ENCODE data around the gene FHIT. TPM values are rescaled to one million over a fixed set of nuclear protein-coding genes. Genes with fewer than 3 reads are reported as not detected.
"Not testable (repeated sequence)": the region's sequence is repeated elsewhere in the genome, so short reads cannot be mapped to it uniquely, and the experiment has no call there.

FHIT gene
- total RNA-seq, 2 donors from 2014 or later = 2.9 to 12.2 TPM

- Mint-ChIP-seq H3K27ac (no peak overlapping the region), H3K4me3 (no peak overlapping the region), H3K27me3 (no peaks in the 10 kb centered on the region), H3K36me3 (ENCODE audit: low read depth) (no peaks in the 10 kb centered on the region), H3K9me3 (peaks cover 4% of the 10 kb centered on the region), H3K4me1 (no peaks in the 10 kb centered on the region)
- no peak for ATAC-seq (replicated peaks)
Measured at GRCh38 chr3:60675424-60675823, 575.8 kb downstream of the FHIT start.

DNA sequence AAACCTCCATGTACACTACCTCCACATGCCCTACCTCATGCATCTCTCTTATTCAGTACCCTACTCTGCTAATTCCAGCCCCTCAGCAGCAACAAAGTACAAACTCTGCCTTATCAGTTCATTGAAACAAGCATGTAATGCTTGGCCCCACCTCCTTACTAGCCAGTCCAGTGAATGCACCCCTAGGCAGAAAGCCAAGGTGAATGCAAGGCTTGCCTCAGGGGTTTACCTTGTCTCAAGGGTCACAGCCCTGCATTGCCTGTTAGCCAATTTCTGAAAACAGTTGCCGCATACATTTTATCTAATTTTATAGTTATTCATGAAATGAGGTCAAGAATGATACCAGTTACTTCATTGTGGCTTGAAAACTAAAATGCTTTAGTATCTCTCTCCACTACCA lies 576.4 kb downstream of the FHIT start:
- no peaks in the 10 kb centered on the region for H3K4me1 Mint-ChIP-seq
- peaks cover 4% of the 10 kb centered on the region for H3K9me3 Mint-ChIP-seq
- ATAC-seq (replicated peaks) = no peak
- no peaks in the 10 kb centered on the region for H3K36me3 Mint-ChIP-seq (ENCODE audit: low read depth)
- H3K27me3 Mint-ChIP-seq = no peaks in the 10 kb centered on the region
- H3K27ac Mint-ChIP-seq = no peak overlapping the region
- no peak overlapping the region for H3K4me3 Mint-ChIP-seq

GRCh38 chr3:60673123-60673522 lies 578.1 kb downstream of the FHIT start:
- Mint-ChIP-seq H3K4me1 (no peaks in the 10 kb centered on the region), H3K27ac (no peak overlapping the region), H3K9me3 (peaks cover 13% of the 10 kb centered on the region), H3K27me3 (no peaks in the 10 kb centered on the region), H3K36me3 (ENCODE audit: low read depth) (no peaks in the 10 kb centered on the region), H3K4me3 (no peak overlapping the region)
- no peak for ATAC-seq (replicated peaks)

- H3K36me3 Mint-ChIP-seq (ENCODE audit: low read depth); H3K27ac Mint-ChIP-seq; H3K27me3 Mint-ChIP-seq; ATAC-seq (replicated peaks); H3K4me1 Mint-ChIP-seq; H3K4me3 Mint-ChIP-seq: not testable (repeated sequence)
- H3K9me3 Mint-ChIP-seq = peaks cover 13% of the 10 kb centered on the region
Measured at GRCh38 chr3:60672337-60672736, 578.9 kb downstream of the FHIT start.

DNA sequence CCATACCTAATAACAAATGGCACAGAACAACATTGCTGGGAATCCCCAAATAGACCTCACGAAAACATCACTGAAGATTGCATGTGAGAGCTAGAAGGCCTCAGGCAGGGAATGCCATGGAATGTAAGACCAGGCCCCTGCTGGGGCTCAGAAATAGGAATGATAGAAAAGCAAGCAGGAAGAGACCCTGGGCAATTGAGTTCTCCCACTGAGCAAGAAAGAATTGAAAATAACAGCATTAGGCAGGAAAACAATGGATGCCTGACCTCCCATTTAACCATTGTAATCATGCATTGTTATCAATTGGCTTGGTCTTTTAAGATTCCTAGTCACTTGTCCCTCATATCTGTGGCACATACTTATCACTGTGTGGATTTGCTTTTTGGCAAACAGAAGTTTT lies 581.6 kb downstream of the FHIT start:
- ATAC-seq (replicated peaks) = no peak
- H3K4me1 Mint-ChIP-seq = no peaks in the 10 kb centered on the region
- no peaks in the 10 kb centered on the region for H3K27me3 Mint-ChIP-seq
- H3K4me3 Mint-ChIP-seq = no peak overlapping the region
- no peaks in the 10 kb centered on the region for H3K36me3 Mint-ChIP-seq (ENCODE audit: low read depth)
- H3K27ac Mint-ChIP-seq = no peak overlapping the region
- peaks cover 18% of the 10 kb centered on the region for H3K9me3 Mint-ChIP-seq

DNA sequence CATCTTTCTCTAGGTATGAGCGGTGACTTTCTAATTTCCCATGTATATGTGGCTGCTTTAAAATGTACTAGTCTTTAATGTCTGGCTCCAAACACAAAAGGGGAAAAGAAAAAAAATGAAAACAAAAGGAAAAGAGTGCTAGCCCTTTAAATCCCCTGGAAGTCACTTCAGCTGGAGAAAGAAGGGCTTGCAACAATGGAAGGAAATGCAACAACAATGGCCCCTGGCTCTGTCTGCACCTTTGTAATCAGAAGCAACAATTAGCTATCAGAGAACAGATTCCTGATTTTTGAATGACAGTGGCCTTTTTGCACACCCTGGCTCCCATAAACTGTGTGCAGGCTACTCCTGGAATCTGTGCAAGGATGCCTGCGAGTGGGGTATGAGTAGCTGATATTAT lies 591.2 kb downstream of the FHIT start:
- Mint-ChIP-seq H3K36me3 (ENCODE audit: low read depth) (no peaks in the 10 kb centered on the region), H3K4me3 (no peak overlapping the region), H3K27ac (no peak overlapping the region), H3K27me3 (no peaks in the 10 kb centered on the region), H3K4me1 (no peaks in the 10 kb centered on the region), H3K9me3 (peaks cover 13% of the 10 kb centered on the region)
- ATAC-seq (replicated peaks) = no peak

DNA sequence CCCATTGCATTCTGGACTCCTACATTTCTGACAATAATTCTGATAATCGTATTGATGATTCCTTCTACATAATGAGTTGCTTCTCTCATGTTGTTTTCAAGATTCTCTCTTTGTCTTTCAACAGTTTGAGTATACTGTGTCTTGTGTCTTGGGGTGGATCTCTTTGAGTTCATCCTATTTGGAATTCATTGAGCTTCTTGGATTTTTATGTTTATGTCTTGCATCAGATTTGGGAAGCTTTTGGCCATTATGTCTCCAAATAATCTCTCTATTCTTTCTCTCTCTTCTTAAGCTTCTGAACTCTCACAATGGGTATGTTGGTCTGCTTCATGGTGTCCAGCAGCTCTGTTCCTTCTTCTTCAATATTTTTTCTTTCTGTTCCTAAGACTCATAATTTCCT lies 592.2 kb downstream of the FHIT start:
- Mint-ChIP-seq H3K36me3 (ENCODE audit: low read depth) (no peaks in the 10 kb centered on the region), H3K27ac (no peak overlapping the region), H3K4me1 (no peaks in the 10 kb centered on the region), H3K4me3 (no peak overlapping the region), H3K27me3 (no peaks in the 10 kb centered on the region), H3K9me3 (peaks cover 11% of the 10 kb centered on the region)
- no peak for ATAC-seq (replicated peaks)

DNA sequence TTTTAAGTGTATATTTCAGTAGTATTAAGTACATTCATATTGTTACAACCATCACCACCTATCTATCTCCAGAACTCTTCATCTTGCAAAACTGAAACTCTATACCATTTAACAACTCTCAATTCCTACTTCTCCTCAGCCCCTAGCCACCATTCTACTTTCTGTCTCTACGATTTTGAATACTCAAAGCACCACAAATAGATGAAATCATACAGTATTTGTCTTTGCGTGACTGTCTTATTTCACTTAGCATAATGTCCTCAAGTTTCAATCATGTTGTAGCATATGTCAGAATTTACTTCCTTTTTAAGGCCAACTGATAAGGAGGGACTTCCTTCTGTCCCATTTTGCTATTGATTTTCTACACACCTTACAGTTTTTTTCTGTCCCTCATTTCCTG lies 593.3 kb downstream of the FHIT start:
- no peaks in the 10 kb centered on the region for H3K4me1 Mint-ChIP-seq
- peaks cover 11% of the 10 kb centered on the region for H3K9me3 Mint-ChIP-seq
- ATAC-seq (replicated peaks) = no peak
- no peak overlapping the region for H3K27ac Mint-ChIP-seq
- H3K27me3 Mint-ChIP-seq = no peaks in the 10 kb centered on the region
- no peak overlapping the region for H3K4me3 Mint-ChIP-seq
- H3K36me3 Mint-ChIP-seq (ENCODE audit: low read depth) = no peaks in the 10 kb centered on the region

GRCh38 chr3:60652829-60653228 lies 598.4 kb downstream of the FHIT start:
- Mint-ChIP-seq H3K27ac (no peak overlapping the region), H3K4me1 (no peaks in the 10 kb centered on the region)

DNA sequence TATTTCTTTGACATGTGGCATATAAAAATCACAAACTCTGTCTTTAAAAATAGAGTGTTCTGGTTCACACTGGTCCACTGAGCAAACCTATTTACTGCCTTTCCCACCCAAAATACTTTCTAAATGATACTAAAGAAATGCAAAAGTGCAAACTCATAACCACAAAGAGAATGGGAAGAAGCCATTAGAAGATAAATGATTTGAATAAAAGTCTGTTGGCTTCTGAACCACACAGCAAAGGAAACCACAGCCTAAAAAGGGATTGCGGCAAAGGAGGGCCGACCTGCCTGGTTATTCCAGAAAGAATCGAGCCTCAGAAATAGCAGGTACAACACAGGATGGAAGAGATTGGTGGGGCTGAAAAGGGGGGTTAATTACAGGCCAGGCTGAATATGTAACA lies 599.5 kb downstream of the FHIT start:
- ATAC-seq (replicated peaks) = no peak
- no peaks in the 10 kb centered on the region for H3K9me3 Mint-ChIP-seq
- H3K4me1 Mint-ChIP-seq = no peaks in the 10 kb centered on the region
- H3K4me3 Mint-ChIP-seq = no peak overlapping the region
- H3K36me3 Mint-ChIP-seq (ENCODE audit: low read depth) = no peaks in the 10 kb centered on the region
- H3K27ac Mint-ChIP-seq = no peak overlapping the region
- no peaks in the 10 kb centered on the region for H3K27me3 Mint-ChIP-seq

More at GRCh38 chr3:60652829-60653228, 598.4 kb downstream of the FHIT start:
- H3K27me3 Mint-ChIP-seq = no peaks in the 10 kb centered on the region
- ATAC-seq (replicated peaks) = no peak
- no peak overlapping the region for H3K4me3 Mint-ChIP-seq
- no peaks in the 10 kb centered on the region for H3K36me3 Mint-ChIP-seq (ENCODE audit: low read depth)
- no peaks in the 10 kb centered on the region for H3K9me3 Mint-ChIP-seq

DNA sequence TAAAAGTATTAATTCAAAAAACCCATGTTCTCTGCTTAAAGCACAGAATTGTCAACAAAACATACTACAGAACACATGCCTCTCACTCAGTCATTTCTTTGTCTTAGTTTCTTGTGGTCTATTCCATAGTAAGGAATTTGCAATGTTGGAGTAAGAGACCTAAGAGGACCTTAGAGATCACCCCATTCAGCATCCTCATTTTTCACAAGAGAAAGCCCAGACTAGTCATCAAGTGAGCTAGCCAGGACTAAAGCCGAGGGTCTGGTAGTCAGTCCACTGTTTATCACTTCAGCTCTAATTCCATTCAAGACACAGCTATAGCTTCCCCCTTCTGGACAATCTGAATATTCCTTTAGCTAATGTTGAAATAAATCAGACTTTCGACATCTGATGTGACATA lies 601.1 kb downstream of the FHIT start:
- Mint-ChIP-seq H3K27me3 (no peaks in the 10 kb centered on the region), H3K4me3 (no peak overlapping the region), H3K27ac (no peak overlapping the region), H3K9me3 (no peaks in the 10 kb centered on the region), H3K4me1 (no peaks in the 10 kb centered on the region), H3K36me3 (ENCODE audit: low read depth) (no peaks in the 10 kb centered on the region)
- ATAC-seq (replicated peaks) = no peak

DNA sequence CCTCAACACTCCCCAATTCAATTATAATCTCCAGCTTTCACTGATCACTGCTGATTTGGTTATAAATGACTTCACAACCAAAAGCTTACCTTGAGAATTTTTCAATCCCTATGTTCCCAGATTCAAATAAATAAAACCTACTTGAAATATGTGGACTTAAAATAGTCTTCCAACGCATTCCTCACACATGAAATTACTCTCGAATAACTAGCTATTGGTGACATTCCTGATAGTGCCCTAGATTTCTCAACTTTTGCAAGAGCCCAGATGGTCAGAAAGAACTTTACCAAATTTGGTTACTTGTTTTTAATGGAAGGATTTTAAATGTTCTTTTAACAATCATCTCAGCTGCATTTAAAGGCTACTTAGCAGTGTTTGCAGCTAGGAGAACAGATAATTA lies 605.5 kb downstream of the FHIT start:
- H3K36me3 Mint-ChIP-seq (ENCODE audit: low read depth) = no peaks in the 10 kb centered on the region
- no peaks in the 10 kb centered on the region for H3K27me3 Mint-ChIP-seq
- no peak overlapping the region for H3K4me3 Mint-ChIP-seq
- no peaks in the 10 kb centered on the region for H3K4me1 Mint-ChIP-seq
- H3K9me3 Mint-ChIP-seq = no peaks in the 10 kb centered on the region
- no peak overlapping the region for H3K27ac Mint-ChIP-seq
- no peak for ATAC-seq (replicated peaks)

- Mint-ChIP-seq H3K36me3 (ENCODE audit: low read depth) (no peaks in the 10 kb centered on the region), H3K4me1 (no peaks in the 10 kb centered on the region), H3K9me3 (no peaks in the 10 kb centered on the region), H3K27ac (no peak overlapping the region), H3K27me3 (no peaks in the 10 kb centered on the region), H3K4me3 (no peak overlapping the region)
- no peak for ATAC-seq (replicated peaks)
Measured at GRCh38 chr3:60643831-60644230, 607.4 kb downstream of the FHIT start.

DNA sequence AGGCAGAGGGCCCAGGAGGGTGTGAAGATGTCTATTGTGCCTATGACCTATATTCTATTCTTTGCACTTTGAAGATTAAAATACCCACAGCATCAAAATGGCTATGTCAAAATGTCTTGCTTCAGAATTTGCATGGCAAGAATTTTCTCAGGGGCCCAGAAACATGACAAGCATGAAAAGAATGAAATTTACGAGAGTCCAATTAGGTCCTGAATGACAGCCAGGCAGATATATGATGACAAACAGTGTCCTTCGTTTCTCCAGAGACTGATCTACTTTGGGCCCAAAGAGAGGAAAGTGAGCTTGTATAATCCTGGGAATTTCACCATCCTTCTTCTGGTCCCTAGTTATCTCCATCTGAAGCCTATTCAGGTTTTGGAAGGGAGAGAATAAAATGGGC lies 609.9 kb downstream of the FHIT start:
- Mint-ChIP-seq H3K36me3 (ENCODE audit: low read depth) (no peaks in the 10 kb centered on the region), H3K27me3 (no peaks in the 10 kb centered on the region), H3K4me3 (no peak overlapping the region), H3K27ac (no peak overlapping the region), H3K9me3 (no peaks in the 10 kb centered on the region), H3K4me1 (no peaks in the 10 kb centered on the region)
- ATAC-seq (replicated peaks) = no peak

GRCh38 chr3:60636846-60637245 lies 614.4 kb downstream of the FHIT start:
- no peak for ATAC-seq (replicated peaks)
- Mint-ChIP-seq H3K27ac (no peak overlapping the region), H3K36me3 (ENCODE audit: low read depth) (no peaks in the 10 kb centered on the region), H3K27me3 (no peaks in the 10 kb centered on the region), H3K9me3 (peaks cover under 1% of the 10 kb centered on the region), H3K4me1 (no peaks in the 10 kb centered on the region), H3K4me3 (no peak overlapping the region)

GRCh38 chr3:60633644-60634043 lies 617.6 kb downstream of the FHIT start:
- Mint-ChIP-seq H3K4me1 (no peaks in the 10 kb centered on the region), H3K9me3 (peaks cover 3% of the 10 kb centered on the region), H3K4me3 (no peak overlapping the region), H3K36me3 (ENCODE audit: low read depth) (no peaks in the 10 kb centered on the region), H3K27ac (no peak overlapping the region), H3K27me3 (no peaks in the 10 kb centered on the region)
- ATAC-seq (replicated peaks) = no peak
